ENCODE results near the gene VWA3B.
"Not testable (repeated sequence)": the region's sequence is repeated elsewhere in the genome, so short reads cannot be mapped to it uniquely, and the experiment has no call there.

Gene VWA3B

DNA sequence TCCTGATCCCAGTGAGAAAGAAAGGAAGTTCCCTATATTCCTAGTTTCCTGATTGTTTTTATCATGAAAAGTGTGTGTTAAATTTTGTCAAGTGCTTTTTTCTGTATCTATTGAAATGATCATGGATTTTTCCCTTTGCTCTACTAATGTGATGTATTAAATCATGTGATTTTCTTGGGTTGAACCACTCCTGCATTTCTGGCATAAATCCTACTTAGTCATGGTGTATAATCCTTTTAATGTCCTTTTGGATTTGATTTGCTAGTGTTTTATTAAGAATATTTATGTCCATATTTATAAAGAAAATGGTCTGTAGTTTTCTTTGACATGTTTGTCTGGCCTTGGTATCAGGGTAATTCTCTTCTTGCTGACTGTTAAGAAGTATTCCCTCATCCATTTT is 171.9 kb downstream of the VWA3B start:
- Mint-ChIP-seq H3K36me3 (peaks cover 8% of the 10 kb centered on the region), H3K4me1 (ENCODE audit: low read depth) (no peaks in the 10 kb centered on the region), H3K27ac (no peak overlapping the region), H3K27me3 (peaks cover 21% of the 10 kb centered on the region), H3K9me3 (ENCODE audit: low read depth) (peaks cover 26% of the 10 kb centered on the region), H3K4me3 (no peak overlapping the region)

DNA sequence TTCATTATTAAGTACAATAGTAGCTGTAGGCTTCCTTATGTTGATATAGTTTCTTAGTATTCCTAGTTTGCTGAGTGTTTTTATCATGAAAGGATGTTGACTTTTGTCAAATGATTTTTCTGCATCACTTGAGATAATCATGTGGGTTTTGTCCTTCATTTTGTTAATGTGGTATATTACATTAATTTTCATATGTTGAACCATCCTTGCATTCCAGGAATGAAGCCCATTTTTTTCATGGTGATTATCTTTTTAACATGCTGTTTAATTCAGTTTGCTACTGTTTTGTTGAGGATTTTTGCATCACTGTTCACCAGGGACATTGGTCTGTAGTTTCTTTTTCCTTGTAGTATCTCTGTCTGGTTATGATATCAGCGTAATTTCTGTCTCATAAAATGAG is 176.4 kb downstream of the VWA3B start:
- Mint-ChIP-seq H3K27ac (no peak overlapping the region), H3K4me1 (ENCODE audit: low read depth) (no peaks in the 10 kb centered on the region), H3K4me3 (no peak overlapping the region), H3K9me3 (ENCODE audit: low read depth) (peaks cover 35% of the 10 kb centered on the region), H3K36me3 (peaks cover 11% of the 10 kb centered on the region), H3K27me3 (peaks cover 21% of the 10 kb centered on the region)

DNA sequence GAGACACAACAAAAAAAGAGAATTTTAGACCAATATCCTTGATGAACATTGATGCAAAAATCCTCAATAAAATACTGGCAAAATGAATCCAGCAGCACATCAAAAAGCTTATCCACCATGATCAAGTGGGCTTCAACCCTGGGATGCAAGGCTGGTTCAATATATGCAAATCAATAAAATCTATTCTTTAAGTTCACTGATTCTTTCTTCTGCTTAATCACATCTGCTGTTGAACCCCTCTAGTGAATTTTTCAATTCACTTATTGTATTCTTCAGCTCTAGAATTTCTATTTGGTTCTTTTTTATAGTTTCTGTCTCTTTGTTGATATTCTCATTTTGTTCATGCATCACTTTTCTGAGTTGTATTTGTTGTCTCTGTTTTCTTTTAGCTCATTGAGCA is 181.3 kb downstream of the VWA3B start:
- H3K4me1 Mint-ChIP-seq (ENCODE audit: low read depth); H3K27me3 Mint-ChIP-seq; H3K27ac Mint-ChIP-seq; H3K36me3 Mint-ChIP-seq; H3K4me3 Mint-ChIP-seq: not testable (repeated sequence)
- peaks cover 20% of the 10 kb centered on the region for H3K9me3 Mint-ChIP-seq (ENCODE audit: low read depth)

DNA sequence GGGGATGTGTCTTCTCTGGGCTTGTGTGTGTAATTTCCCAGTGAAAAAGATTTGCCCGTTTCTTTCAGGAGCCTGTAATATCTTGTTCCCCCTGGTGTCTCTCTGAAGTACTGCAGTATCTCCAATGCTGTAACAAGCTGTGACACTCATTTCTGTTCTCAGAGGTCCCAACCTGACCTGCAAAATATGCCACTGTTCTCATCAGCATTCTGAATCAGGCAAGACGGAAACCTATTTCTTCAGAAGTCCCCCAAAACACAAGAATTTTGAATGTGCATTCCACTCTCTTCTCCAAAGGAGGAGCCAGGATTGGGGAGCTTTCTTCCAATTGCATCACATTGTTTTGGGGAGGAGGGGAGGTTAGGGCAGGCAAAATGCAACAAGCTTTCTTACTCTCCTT is 182.3 kb downstream of the VWA3B start:
- Mint-ChIP-seq H3K27ac (no peak overlapping the region), H3K9me3 (ENCODE audit: low read depth) (peaks cover 9% of the 10 kb centered on the region), H3K36me3 (peaks cover 3% of the 10 kb centered on the region), H3K4me1 (ENCODE audit: low read depth) (no peaks in the 10 kb centered on the region), H3K4me3 (no peak overlapping the region), H3K27me3 (peaks cover 8% of the 10 kb centered on the region)

DNA sequence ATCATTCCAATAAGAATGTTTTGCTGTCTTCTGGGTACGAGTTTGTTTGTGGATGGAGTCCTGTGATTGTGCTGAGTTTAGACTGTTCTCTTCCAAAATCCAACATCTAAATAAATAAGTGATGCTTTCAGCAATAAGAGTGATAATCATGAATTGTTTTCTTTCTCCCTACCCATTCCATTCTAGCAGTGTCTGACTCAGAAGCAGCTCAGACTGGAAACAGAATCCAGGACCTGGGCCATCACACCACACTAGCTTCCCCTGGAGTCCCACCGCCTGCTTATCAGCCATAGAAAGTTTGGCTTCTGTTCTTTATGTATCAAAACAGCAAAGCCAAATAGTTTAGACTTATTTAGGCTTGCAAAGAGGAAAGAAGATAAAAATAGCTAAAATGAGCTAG is 182.9 kb downstream of the VWA3B start:
- peaks cover 3% of the 10 kb centered on the region for H3K36me3 Mint-ChIP-seq
- H3K4me3 Mint-ChIP-seq: no peak overlapping the region
- peaks cover 8% of the 10 kb centered on the region for H3K27me3 Mint-ChIP-seq
- no peaks in the 10 kb centered on the region for H3K4me1 Mint-ChIP-seq (ENCODE audit: low read depth)
- H3K27ac Mint-ChIP-seq: no peak overlapping the region
- peaks cover 5% of the 10 kb centered on the region for H3K9me3 Mint-ChIP-seq (ENCODE audit: low read depth)

DNA sequence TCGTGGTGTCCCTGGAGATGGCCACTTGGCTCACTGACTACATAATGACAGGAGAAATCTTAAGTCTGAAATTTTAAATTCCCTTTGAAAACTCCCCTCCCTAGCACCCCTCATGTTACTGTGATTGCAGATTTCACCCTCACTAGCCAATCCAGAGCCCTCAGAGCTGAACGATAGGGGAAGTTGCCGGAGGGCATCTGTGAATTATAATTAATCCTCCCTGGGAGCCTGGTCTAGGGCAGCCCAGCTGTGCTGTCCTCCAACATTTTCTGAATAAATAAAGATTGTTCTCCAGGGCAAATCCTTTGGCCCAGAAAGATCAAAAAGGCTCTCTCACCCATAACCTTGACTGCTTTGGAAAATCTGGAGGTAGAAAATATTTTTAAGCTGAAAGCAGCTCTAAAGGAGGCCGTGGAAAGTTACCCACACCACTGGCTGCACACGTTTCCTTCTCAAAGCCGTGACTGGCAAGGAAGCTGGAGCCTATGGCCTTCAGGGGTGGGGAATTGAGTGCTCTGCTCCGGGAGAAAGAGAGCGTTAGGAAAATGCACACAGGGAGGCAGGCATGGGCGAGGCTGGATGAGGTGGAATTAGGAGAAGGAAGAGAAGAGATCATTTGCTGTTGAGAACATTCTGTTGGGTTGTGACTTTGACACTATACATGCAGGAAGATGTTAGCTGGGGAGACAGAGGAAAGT is 190.3 kb downstream of the VWA3B start:
- Mint-ChIP-seq H3K4me3 (no peak overlapping the region), H3K27ac (no peak overlapping the region), H3K27me3 (peaks cover 22% of the 10 kb centered on the region), H3K9me3 (ENCODE audit: low read depth) (no peaks in the 10 kb centered on the region), H3K4me1 (ENCODE audit: low read depth) (no peaks in the 10 kb centered on the region), H3K36me3 (no peaks in the 10 kb centered on the region)

DNA sequence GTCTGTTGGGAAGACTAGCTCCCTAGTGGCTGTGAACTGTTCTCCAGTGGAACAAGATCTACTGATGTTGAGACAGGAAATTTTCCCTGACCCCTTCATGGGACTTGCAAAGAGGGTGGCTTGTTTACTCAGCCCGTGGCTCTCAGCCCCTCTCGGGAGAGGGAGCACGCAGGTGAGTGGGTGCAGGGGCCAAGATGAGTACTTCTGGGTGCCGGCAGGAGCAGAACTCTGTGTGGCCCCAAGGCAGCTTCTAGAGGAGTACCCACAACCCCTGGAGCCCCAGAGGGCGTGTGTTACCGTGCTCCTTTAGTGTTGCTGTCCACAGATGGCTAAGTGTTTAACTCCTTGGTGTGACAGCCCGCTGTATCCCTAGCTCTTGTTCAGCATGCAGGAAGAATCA is 191.1 kb downstream of the VWA3B start:
- Mint-ChIP-seq H3K9me3 (ENCODE audit: low read depth) (no peaks in the 10 kb centered on the region), H3K27me3 (peaks cover 22% of the 10 kb centered on the region), H3K4me3 (no peak overlapping the region), H3K36me3 (no peaks in the 10 kb centered on the region), H3K27ac (no peak overlapping the region), H3K4me1 (ENCODE audit: low read depth) (no peaks in the 10 kb centered on the region)

DNA sequence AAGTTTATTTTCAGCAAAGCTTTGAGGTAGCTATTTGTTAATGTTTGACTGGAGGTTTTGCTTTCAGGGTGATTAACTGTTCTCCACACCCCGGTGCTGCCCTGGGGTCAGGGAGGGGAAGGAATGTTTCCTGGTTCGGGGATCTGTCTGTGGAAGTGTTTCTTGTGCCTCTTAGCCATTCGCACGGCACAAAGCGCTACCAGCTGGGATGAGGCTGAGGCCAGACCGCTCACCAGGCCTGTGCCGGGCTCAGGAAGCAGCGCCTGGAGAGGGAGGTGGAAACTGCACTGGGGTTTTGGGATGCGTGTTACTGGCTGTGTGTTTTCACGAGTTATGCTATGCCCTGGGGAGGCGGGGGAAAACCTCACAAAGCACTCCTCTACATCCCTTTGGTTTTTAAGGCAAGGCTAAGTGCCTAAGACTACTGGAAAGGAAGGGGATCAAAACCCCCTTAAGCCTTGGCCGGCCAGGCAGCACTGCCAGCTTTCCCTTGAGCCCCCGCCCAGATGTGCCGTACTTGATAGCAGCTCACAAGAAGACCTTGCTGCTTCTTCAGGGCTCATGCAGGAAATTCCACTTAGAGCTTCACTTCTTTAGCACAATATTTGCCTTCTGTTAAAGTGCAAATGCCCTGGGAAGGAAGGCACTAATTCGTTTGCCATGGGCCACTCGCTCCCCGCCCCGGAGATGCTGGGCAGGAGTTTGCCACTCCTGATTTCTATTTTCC is 193.6 kb downstream of the VWA3B start:
- H3K4me3 Mint-ChIP-seq: no peak overlapping the region
- H3K36me3 Mint-ChIP-seq: no peaks in the 10 kb centered on the region
- peaks cover 21% of the 10 kb centered on the region for H3K27me3 Mint-ChIP-seq
- H3K9me3 Mint-ChIP-seq (ENCODE audit: low read depth): no peaks in the 10 kb centered on the region
- H3K4me1 Mint-ChIP-seq (ENCODE audit: low read depth): no peaks in the 10 kb centered on the region
- H3K27ac Mint-ChIP-seq: no peak overlapping the region

DNA sequence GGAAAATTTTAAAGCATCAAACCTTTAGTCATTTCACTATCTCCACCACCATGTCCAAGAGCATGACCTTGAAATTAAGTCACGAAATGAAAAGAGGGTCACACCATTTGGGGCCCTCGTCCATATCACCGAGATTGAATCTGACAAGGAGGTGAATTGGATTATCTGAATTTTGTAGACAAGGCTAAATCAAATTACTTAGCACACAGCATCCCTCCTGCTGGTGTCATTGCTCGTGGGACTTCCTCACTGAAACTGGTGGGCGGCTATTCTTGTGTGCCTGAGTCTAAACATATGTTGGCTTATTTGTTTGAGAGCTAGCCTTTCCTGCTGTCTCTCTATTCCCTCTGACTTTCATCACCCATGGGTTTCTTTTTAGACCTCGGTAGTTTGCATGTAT is 194.6 kb downstream of the VWA3B start:
- H3K27me3 Mint-ChIP-seq: peaks cover 25% of the 10 kb centered on the region
- H3K9me3 Mint-ChIP-seq (ENCODE audit: low read depth): peaks cover 2% of the 10 kb centered on the region
- no peak overlapping the region for H3K4me3 Mint-ChIP-seq
- no peaks in the 10 kb centered on the region for H3K4me1 Mint-ChIP-seq (ENCODE audit: low read depth)
- H3K36me3 Mint-ChIP-seq: no peaks in the 10 kb centered on the region
- no peak overlapping the region for H3K27ac Mint-ChIP-seq

DNA sequence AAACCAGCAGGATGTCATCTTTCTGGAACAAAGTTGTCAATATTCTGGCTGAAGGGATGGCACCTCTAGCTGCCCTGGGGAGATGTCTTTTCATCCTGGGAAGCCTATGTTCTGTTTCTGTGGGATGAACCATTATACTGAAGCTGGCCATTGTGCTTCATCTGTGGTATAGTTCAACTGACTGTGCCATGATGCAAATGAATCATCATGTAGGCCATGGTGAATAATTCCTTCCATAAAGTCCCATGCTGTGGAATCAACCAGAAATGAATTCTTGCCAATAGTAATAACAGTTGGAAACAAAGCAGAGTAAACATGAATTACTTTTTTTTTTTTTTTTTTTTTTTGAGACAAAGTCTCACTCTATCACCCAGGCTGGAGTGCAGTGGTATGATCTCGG is 195.1 kb downstream of the VWA3B start:
- Mint-ChIP-seq H3K27me3 (peaks cover 28% of the 10 kb centered on the region), H3K4me3 (no peak overlapping the region), H3K36me3 (no peaks in the 10 kb centered on the region), H3K9me3 (ENCODE audit: low read depth) (peaks cover 6% of the 10 kb centered on the region), H3K4me1 (ENCODE audit: low read depth) (no peaks in the 10 kb centered on the region), H3K27ac (no peak overlapping the region)

DNA sequence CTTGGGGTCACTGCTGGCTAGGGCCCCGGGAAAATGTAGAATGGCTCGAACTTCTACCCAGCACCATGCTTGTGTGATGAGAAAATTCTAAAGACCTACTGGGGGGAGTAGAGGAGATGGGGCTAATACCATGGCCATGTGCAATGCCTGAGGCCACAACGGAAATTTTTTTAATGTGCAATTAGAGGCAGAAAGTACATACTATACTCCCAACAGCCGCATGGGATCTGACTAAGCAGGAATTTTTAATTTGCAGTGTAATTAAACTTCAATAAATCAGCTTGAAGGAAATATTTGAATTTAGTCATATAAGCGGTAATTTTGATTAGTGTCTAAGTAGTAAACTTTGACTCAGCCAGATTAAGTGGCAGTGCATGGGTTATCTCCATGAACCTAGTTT is 206.1 kb downstream of the VWA3B start:
- H3K9me3 Mint-ChIP-seq (ENCODE audit: low read depth): peaks cover 6% of the 10 kb centered on the region

DNA sequence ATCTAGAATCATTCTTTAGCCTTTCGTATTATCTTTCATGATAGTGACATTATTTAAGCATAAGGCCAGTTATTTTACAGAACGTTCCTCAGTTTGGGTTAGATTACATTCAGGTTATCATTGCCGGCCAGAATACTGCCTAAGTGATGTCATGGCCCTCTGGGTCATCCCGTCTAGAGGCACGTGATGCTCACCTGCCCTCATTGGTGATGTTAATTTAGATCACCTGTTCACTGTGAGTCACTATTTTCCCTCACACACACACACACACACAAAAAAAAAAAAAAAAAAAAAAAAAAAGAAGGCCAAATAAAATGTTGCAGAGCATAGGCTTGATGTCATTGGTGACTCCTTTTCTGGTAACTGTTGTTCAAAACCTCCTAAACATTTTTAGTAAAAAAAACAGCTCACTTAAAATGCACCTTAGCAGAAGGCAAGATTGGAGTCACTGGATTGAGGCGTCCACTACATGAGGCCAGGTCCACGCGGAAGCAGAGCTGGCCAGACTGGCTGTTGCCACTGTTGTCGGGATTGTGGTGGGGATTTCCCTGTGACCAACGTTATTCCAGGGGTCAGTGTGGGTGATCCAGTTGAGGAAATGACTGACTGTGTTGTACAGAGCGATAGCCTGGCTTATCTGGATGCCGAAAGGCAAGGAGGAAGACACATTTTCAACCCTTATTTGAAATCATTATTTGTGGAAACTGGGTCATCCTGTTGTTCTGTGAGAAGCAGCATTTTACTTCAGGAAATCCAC is 207.1 kb downstream of the VWA3B start:
- Mint-ChIP-seq H3K27ac (no peak overlapping the region), H3K4me1 (ENCODE audit: low read depth) (no peaks in the 10 kb centered on the region), H3K36me3 (peaks cover 4% of the 10 kb centered on the region), H3K27me3 (peaks cover 17% of the 10 kb centered on the region), H3K9me3 (ENCODE audit: low read depth) (peaks cover 4% of the 10 kb centered on the region), H3K4me3 (no peak overlapping the region)

More for the DNA sequence above, 206.1 kb downstream of the VWA3B start:
- Mint-ChIP-seq H3K4me1 (ENCODE audit: low read depth) (no peaks in the 10 kb centered on the region), H3K27me3 (peaks cover 18% of the 10 kb centered on the region), H3K27ac (no peak overlapping the region), H3K36me3 (peaks cover 4% of the 10 kb centered on the region), H3K4me3 (no peak overlapping the region)

DNA sequence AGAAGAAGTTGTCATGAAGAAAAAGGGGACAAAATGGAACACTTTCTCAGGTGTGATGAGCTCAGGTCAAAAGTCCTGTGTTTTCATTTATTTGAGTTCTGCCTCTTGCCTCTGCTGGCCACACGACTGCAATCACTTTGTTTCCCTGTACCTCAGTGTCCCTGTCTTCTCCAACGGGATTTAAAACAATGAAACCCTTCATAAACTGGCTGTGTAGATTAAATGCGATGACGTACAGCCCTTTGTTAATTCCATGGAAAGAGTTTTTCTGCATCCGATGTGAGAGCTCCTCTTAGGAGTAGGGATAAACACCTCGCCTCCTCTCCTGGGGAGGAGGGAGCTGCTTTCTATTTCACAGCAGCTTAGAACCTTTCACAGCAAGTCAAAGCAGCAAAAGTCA is 207.7 kb downstream of the VWA3B start:
- no peak overlapping the region for H3K4me3 Mint-ChIP-seq
- peaks cover 3% of the 10 kb centered on the region for H3K36me3 Mint-ChIP-seq
- peaks cover 16% of the 10 kb centered on the region for H3K27me3 Mint-ChIP-seq

DNA sequence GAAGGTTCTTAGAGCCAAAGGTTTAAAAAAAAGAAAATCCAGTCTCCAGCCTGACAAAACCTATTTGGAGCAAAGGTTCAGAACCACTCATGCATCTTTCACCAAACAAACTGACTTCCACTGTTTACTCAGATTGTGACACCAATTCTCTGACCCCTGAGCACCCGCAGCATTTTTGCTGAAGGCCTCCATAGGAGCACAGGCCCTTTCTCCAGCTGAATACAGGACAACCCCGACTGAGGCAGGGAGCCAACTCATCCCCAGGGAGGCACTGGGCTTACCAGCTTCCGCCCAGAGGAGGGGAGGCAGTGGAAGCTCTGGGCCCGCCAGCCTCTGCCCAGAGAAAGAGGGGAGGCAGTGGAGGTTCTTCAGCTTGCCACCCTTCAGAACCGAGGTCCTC is 208.3 kb downstream of the VWA3B start:
- Mint-ChIP-seq H3K4me3 (no peak overlapping the region), H3K36me3 (no peaks in the 10 kb centered on the region), H3K27ac (no peak overlapping the region), H3K9me3 (ENCODE audit: low read depth) (no peaks in the 10 kb centered on the region), H3K27me3 (peaks cover 16% of the 10 kb centered on the region), H3K4me1 (ENCODE audit: low read depth) (no peaks in the 10 kb centered on the region)

More for the DNA sequence above, 207.7 kb downstream of the VWA3B start:
- H3K4me1 Mint-ChIP-seq (ENCODE audit: low read depth): no peaks in the 10 kb centered on the region
- no peak overlapping the region for H3K27ac Mint-ChIP-seq
- peaks cover 4% of the 10 kb centered on the region for H3K9me3 Mint-ChIP-seq (ENCODE audit: low read depth)

DNA sequence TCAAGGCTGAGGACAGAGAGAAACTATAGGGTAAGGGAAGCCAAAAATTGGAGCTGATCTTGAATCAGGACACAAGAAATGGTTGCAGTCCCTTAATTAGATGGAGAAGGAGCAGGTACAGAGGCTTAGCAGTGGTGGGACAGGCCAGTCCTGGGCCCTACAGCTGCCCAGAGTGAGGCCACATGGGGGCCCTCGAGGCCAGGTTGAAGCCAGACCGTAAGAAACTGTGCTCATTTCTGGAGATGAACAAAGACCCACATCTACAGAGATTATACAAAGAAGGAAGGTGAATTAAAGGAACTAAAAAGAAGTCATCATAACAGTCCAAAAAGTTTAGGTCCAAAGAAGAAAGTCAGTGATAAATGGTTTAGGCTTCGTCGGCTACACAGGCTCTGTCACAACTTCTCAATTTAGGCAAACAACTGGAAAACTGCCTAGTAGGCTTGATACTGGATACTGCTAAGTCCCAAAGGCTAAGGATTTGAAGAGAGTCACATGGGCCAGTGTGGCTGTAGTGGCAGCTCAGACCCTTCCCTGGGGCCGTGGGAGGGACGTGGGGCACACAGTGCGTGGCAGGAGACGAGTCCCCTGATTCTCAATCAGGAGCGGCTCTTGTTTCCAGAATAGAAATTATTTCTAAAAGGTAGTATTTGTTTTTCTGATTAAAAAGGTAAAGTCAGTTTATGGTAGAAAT is 208.9 kb downstream of the VWA3B start:
- no peaks in the 10 kb centered on the region for H3K9me3 Mint-ChIP-seq (ENCODE audit: low read depth)
- peaks cover 14% of the 10 kb centered on the region for H3K27me3 Mint-ChIP-seq
- no peaks in the 10 kb centered on the region for H3K36me3 Mint-ChIP-seq
- H3K4me3 Mint-ChIP-seq: no peak overlapping the region
- H3K27ac Mint-ChIP-seq: no peak overlapping the region
- H3K4me1 Mint-ChIP-seq (ENCODE audit: low read depth): no peaks in the 10 kb centered on the region

Data from activated naive CD8-positive, alpha-beta T cell (primary cell).